ENCODE results near the gene TREML4. TPM values are rescaled to one million over a fixed set of nuclear protein-coding genes. Genes with fewer than 3 reads are reported as not detected.
A peak's percentile ranks its signal among the peaks of the same experiment; 100 is the strongest.

The TREML4 gene
- total and polyA plus RNA-seq, 12 donors: 0.04 TPM; not detected in 11

- peaks cover 0 to 37% (median 4%) of the 10 kb centered on the region in 9 donors for H3K4me1 ChIP-seq
- no peaks in the 10 kb centered on the region for H3K9me3 ChIP-seq
- intact Hi-C loops (cut with DNase I): loop anchor here in 1 of 10 donors (5.0 kb wide), 1 partner anchor 214 kb away; the partner anchor contains the start of genes NFYA and OARD1
- peak; percentile 38 to 40 for DNase-seq
- peak; percentile 60 to 88 (median 78) for ATAC-seq
- no peaks in the 10 kb centered on the region for H3K36me3 ChIP-seq
- 69 to 77% methylated on average over 8 of the region's 8 CpGs for WGBS, 2 donors
- TF ChIP-seq, protein P1, sequence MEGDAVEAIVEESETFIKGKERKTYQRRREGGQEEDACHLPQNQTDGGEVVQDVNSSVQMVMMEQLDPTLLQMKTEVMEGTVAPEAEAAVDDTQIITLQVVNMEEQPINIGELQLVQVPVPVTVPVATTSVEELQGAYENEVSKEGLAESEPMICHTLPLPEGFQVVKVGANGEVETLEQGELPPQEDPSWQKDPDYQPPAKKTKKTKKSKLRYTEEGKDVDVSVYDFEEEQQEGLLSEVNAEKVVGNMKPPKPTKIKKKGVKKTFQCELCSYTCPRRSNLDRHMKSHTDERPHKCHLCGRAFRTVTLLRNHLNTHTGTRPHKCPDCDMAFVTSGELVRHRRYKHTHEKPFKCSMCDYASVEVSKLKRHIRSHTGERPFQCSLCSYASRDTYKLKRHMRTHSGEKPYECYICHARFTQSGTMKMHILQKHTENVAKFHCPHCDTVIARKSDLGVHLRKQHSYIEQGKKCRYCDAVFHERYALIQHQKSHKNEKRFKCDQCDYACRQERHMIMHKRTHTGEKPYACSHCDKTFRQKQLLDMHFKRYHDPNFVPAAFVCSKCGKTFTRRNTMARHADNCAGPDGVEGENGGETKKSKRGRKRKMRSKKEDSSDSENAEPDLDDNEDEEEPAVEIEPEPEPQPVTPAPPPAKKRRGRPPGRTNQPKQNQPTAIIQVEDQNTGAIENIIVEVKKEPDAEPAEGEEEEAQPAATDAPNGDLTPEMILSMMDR (IDR thresholded peaks at IDR 0.05): no peak
- H3K4me3 ChIP-seq: peak within 1 kb of the TSS in 1 of 10 donors; percentile 35
- peak within 1 kb of the TSS in 5 of 10 donors; percentile 28 to 92 (median 43) for H3K27ac ChIP-seq
- H3K27me3 ChIP-seq: peaks cover 0 to 4% (median 0%) of the 10 kb centered on the region in 7 donors
These were observed 58.6 kb downstream of the TREML4 start, which contains the start of gene TREM1 for GRCh38 chr6:41286544-41287346. TREM1 (minus strand) TSS chr6:41286682; CDS start chr6:41286655, 27 bp downstream.

- peak in 7 of 8 donors; percentile 37 to 81 (median 63) for ATAC-seq
- Histone ChIP-seq H3K27ac (peak overlapping the region in 1 of 10 donors; percentile 92), H3K4me1 (peaks cover 0 to 37% (median 4%) of the 10 kb centered on the region in 9 donors), H3K9me3 (no peaks in the 10 kb centered on the region), H3K27me3 (peaks cover 0 to 7% (median 0%) of the 10 kb centered on the region in 7 donors), H3K36me3 (no peaks in the 10 kb centered on the region), H3K4me3 (no peak overlapping the region)
- intact Hi-C loops (cut with DNase I): loop anchor here in 1 of 10 donors (5.0 kb wide), 1 partner anchor 216 kb away; the partner anchor contains the start of genes NFYA and OARD1
- 38% methylated on average over 6 of the region's 6 CpGs for WGBS, 2 donors
- DNase-seq: no peak
- TF ChIP-seq, protein P1 (IDR thresholded peaks at IDR 0.05): no peak
These were observed 60.0 kb downstream of the TREML4 start for GRCh38 chr6:41288030-41288753.

Other genes with a start within 250 kb of the TREML4 start
- under 1 TPM; 0.19 to 0.81 (median 0.45) TPM for gene UNC5CL, start 189.1 kb upstream of the TREML4 start, total RNA-seq
- gene UNC5CL, start 189.1 kb upstream of the TREML4 start, polyA plus RNA-seq: 1 to 10 TPM in 1 of 2 donors, under 1 TPM in 1; 0.42 to 1.9 TPM
- gene TSPO2, start 185.9 kb upstream of the TREML4 start, total RNA-seq: not detected
- not detected for gene TSPO2, start 185.9 kb upstream of the TREML4 start, polyA plus RNA-seq
- 100 to 1,000 TPM; 174 to 307 (median 224) TPM for gene APOBEC2, start 175.1 kb upstream of the TREML4 start, total RNA-seq
- 100 to 1,000 TPM in 1 of 2 donors, 10 to 100 TPM in 1; 79.0 to 134 TPM for gene APOBEC2, start 175.1 kb upstream of the TREML4 start, polyA plus RNA-seq
- gene OARD1, start 156.0 kb upstream of the TREML4 start, total RNA-seq: 10 to 100 TPM; 13.7 to 24.7 (median 16.6) TPM
- gene OARD1, start 156.0 kb upstream of the TREML4 start, polyA plus RNA-seq: 10 to 100 TPM; 22.7 to 31.2 TPM
- 10 to 100 TPM in 7 of 10 donors, 1 to 10 TPM in 3; 8.9 to 12.0 (median 10.5) TPM for gene NFYA, start 155.4 kb upstream of the TREML4 start, total RNA-seq
- 1 to 10 TPM; 4.2 to 6.1 TPM for gene NFYA, start 155.4 kb upstream of the TREML4 start, polyA plus RNA-seq
- gene TREML1, start 74.0 kb upstream of the TREML4 start, total RNA-seq: under 1 TPM in 2 of 10 donors, not detected in 8; 0.33 to 0.39 TPM
- under 1 TPM in 1 of 2 donors, not detected in 1; 0.17 TPM for gene TREML1, start 74.0 kb upstream of the TREML4 start, polyA plus RNA-seq
- gene TREM2, start 65.2 kb upstream of the TREML4 start, total RNA-seq: 1 to 10 TPM in 3 of 10 donors, under 1 TPM in 4, not detected in 3; 0.40 to 5.5 (median 1.00) TPM
- 1 to 10 TPM; 1.4 to 1.6 TPM for gene TREM2, start 65.2 kb upstream of the TREML4 start, polyA plus RNA-seq
- under 1 TPM in 4 of 10 donors, not detected in 6; 0.10 to 0.38 (median 0.16) TPM for gene TREML2, start 27.2 kb upstream of the TREML4 start, total RNA-seq
- gene TREML2, start 27.2 kb upstream of the TREML4 start, polyA plus RNA-seq: under 1 TPM in 1 of 2 donors, not detected in 1; 0.01 TPM
- gene TREM1, start 58.3 kb downstream of the TREML4 start, total RNA-seq: 1 to 10 TPM in 4 of 10 donors, under 1 TPM in 6; 0.35 to 6.0 (median 0.99) TPM
- 10 to 100 TPM in 1 of 2 donors, not detected in 1; 12.4 TPM for gene TREM1, start 58.3 kb downstream of the TREML4 start, polyA plus RNA-seq
- not detected for gene NCR2, start 107.3 kb downstream of the TREML4 start, total RNA-seq
- gene NCR2, start 107.3 kb downstream of the TREML4 start, polyA plus RNA-seq: not detected